ENCODE results near the gene ARHGEF4. TPM values are rescaled to one million over a fixed set of nuclear protein-coding genes. Genes with fewer than 3 reads are reported as not detected.

Gene ARHGEF4
- total RNA-seq, 1 experiment from 2014 or later: 0.80 TPM

DNA sequence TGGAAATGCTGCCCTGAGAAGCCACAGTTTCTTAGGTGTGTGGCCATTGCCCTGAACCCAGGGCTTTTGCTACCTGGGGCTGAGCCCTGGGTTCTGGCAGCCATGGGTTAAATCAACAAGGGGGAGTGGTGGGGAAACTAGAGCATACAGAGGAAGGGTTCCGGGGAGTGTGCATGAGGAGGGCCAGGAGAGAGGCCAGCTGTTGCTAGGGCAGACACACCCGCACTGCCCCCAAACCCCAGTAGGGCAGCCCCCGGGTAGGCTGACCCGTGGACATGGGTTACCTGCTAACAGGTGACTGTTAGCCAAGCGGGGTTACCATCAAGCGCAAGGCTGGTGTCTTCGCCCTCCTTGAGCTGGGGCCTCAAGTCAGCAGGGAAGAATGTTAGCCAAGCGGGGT, 14.8 kb upstream of the ARHGEF4 start:
- no peaks in the 10 kb centered on the region for H3K9me3 ChIP-seq (ENCODE audit: control insufficient read depth, insufficient read depth, low read depth, low read length)
- H3K27ac ChIP-seq (ENCODE audit: low read length): no peak overlapping the region
- H3K4me1 ChIP-seq (ENCODE audit: control insufficient read depth, insufficient read depth, low read length): no peaks in the 10 kb centered on the region
- POLR2A ChIA-PET: no interaction called here
- H3K27me3 ChIP-seq (ENCODE audit: control insufficient read depth, insufficient read depth, low read length): 0 out of 2 replicates have a peak, but pooled peaks cover 2% of the 10 kb centered on the region
- in situ Hi-C loops (cut with HindIII; ENCODE audit: low pct_unique_long_range_greater_than_20kb, low sequenced_read_pairs) (no loop called here), intact Hi-C loops (cut with micrococcal nuclease; ENCODE audit: unreplicated experiment) (no loop called here)
- DNase-seq (ENCODE audit: low read depth, low spot score): no peak
- no peak overlapping the region for H3K4me3 ChIP-seq (ENCODE audit: low read depth in 2 of 2, low read length in 2 of 2)
- no peak for ATAC-seq
- CTCF ChIA-PET: no interaction called here
- no peaks in the 10 kb centered on the region for H3K36me3 ChIP-seq (ENCODE audit: control insufficient read depth, insufficient read depth, low read length)
- no TSS peak for BruUV-seq (replicated peaks)
- TF ChIP-seq, protein P1, sequence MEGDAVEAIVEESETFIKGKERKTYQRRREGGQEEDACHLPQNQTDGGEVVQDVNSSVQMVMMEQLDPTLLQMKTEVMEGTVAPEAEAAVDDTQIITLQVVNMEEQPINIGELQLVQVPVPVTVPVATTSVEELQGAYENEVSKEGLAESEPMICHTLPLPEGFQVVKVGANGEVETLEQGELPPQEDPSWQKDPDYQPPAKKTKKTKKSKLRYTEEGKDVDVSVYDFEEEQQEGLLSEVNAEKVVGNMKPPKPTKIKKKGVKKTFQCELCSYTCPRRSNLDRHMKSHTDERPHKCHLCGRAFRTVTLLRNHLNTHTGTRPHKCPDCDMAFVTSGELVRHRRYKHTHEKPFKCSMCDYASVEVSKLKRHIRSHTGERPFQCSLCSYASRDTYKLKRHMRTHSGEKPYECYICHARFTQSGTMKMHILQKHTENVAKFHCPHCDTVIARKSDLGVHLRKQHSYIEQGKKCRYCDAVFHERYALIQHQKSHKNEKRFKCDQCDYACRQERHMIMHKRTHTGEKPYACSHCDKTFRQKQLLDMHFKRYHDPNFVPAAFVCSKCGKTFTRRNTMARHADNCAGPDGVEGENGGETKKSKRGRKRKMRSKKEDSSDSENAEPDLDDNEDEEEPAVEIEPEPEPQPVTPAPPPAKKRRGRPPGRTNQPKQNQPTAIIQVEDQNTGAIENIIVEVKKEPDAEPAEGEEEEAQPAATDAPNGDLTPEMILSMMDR (IDR thresholded peaks at IDR 0.05): no peak
- TF ChIP-seq TCF7L2 (IDR thresholded peaks at IDR 0.05; ENCODE audit: low read depth, low read length) (no peak), POLR2AphosphoS5 (IDR thresholded peaks at IDR 0.05; ENCODE audit: low read depth, low read length) (no peak), SIN3A (IDR thresholded peaks at IDR 0.05; ENCODE audit: borderline replicate concordance, insufficient read depth, low read depth, low read length) (no peak)
- TF ChIP-seq, protein P2, sequence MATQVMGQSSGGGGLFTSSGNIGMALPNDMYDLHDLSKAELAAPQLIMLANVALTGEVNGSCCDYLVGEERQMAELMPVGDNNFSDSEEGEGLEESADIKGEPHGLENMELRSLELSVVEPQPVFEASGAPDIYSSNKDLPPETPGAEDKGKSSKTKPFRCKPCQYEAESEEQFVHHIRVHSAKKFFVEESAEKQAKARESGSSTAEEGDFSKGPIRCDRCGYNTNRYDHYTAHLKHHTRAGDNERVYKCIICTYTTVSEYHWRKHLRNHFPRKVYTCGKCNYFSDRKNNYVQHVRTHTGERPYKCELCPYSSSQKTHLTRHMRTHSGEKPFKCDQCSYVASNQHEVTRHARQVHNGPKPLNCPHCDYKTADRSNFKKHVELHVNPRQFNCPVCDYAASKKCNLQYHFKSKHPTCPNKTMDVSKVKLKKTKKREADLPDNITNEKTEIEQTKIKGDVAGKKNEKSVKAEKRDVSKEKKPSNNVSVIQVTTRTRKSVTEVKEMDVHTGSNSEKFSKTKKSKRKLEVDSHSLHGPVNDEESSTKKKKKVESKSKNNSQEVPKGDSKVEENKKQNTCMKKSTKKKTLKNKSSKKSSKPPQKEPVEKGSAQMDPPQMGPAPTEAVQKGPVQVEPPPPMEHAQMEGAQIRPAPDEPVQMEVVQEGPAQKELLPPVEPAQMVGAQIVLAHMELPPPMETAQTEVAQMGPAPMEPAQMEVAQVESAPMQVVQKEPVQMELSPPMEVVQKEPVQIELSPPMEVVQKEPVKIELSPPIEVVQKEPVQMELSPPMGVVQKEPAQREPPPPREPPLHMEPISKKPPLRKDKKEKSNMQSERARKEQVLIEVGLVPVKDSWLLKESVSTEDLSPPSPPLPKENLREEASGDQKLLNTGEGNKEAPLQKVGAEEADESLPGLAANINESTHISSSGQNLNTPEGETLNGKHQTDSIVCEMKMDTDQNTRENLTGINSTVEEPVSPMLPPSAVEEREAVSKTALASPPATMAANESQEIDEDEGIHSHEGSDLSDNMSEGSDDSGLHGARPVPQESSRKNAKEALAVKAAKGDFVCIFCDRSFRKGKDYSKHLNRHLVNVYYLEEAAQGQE (IDR thresholded peaks at IDR 0.05; ENCODE audit: insufficient read depth in 1 of 2, low read depth in 2 of 2, low read length in 1 of 2): no peak

DNA sequence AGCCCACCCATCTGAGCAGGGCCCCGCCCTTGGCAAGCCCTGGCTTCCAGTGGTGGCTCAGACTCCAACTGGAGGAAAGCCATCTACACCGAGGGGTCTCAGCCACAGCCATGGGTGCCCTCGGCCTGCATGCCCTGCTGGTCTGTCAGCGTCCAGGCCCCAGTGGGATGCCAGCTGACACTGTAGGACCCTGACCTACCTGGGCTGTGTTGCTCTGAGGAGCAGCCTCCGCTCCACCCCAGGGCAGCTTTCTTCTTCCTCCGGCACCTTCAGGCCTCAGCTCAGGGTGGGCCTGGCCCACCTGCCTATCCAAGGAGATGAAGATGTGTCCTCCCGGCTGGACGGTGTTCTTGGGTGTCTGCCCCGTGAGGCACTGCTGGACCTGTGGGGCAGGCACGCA, 13.9 kb upstream of the ARHGEF4 start:
- H3K9me3 ChIP-seq (ENCODE audit: control insufficient read depth, insufficient read depth, low read depth, low read length): no peaks in the 10 kb centered on the region
- H3K27me3 ChIP-seq (ENCODE audit: control insufficient read depth, insufficient read depth, low read length): no peaks in the 10 kb centered on the region
- BruUV-seq (replicated peaks): no TSS peak
- in situ Hi-C loops (cut with HindIII; ENCODE audit: low pct_unique_long_range_greater_than_20kb, low sequenced_read_pairs) (no loop called here), intact Hi-C loops (cut with micrococcal nuclease; ENCODE audit: unreplicated experiment) (no loop called here)
- DNase-seq (ENCODE audit: low read depth, low spot score): no peak
- H3K36me3 ChIP-seq (ENCODE audit: control insufficient read depth, insufficient read depth, low read length): no peaks in the 10 kb centered on the region
- ChIA-PET POLR2A (no interaction called here), CTCF (no interaction called here)
- TF ChIP-seq SIN3A (IDR thresholded peaks at IDR 0.05; ENCODE audit: borderline replicate concordance, insufficient read depth, low read depth, low read length) (no peak), POLR2AphosphoS5 (IDR thresholded peaks at IDR 0.05; ENCODE audit: low read depth, low read length) (no peak), TCF7L2 (IDR thresholded peaks at IDR 0.05; ENCODE audit: low read depth, low read length) (no peak)
- TF ChIP-seq, protein P1 (IDR thresholded peaks at IDR 0.05): no peak
- TF ChIP-seq, protein P2 (IDR thresholded peaks at IDR 0.05; ENCODE audit: insufficient read depth in 1 of 2, low read depth in 2 of 2, low read length in 1 of 2): no peak
- H3K4me3 ChIP-seq (ENCODE audit: low read depth in 2 of 2, low read length in 2 of 2): no peak overlapping the region
- no peaks in the 10 kb centered on the region for H3K4me1 ChIP-seq (ENCODE audit: control insufficient read depth, insufficient read depth, low read length)
- no peak overlapping the region for H3K27ac ChIP-seq (ENCODE audit: low read length)
- no peak for ATAC-seq
